H1 (cell line): Measurements from ENCODE around the gene HSD17B1.

Experiments
- ASH2L ChIP-seq: fragments of 200-600, 300-600 bp; sonication (generic); IDR thresholded peaks from one replicate; pipeline ENCODE4 v1.7.1; 2017; ENCODE audit warnings: low read length
- ATF2 ChIP-seq: IDR thresholded peaks from 2 replicates; pipeline ENCODE4 v1.6.1; 2012; ENCODE audit warnings: low read length, inconsistent platforms
- CTCF ChIP-seq, 3 experiments: IDR thresholded peaks; 1 replicate in 2 of 3; 2 replicates in 1 of 3; pipeline versions ENCODE4 v1.5.1 to v1.6.1; 2011; ENCODE audit warnings: low read length in 3 of 3, mild to moderate bottlenecking in 3 of 3, inconsistent platforms in 2 of 3, low read depth in 1 of 3, moderate library complexity in 1 of 3; ENCODE audit not compliant: insufficient read depth in 1 of 3; ENCODE audit errors: control extremely low read depth in 1 of 3
- GTF2F1 ChIP-seq: IDR thresholded peaks from 2 replicates; pipeline ENCODE4 v1.6.1; 2012; ENCODE audit warnings: low read depth, low read length, improper control_type of control experiment, borderline replicate concordance
- POU5F1 ChIP-seq: IDR thresholded peaks from 2 replicates; pipeline ENCODE4 v1.6.1; 2011; ENCODE audit warnings: low read depth, mild to moderate bottlenecking, low read length, moderate library complexity
- SUZ12 ChIP-seq: fragments of 200-600 bp; sonication (generic); IDR thresholded peaks from 2 replicates; pipeline ENCODE4 v1.6.1; 2012; ENCODE audit warnings: mild to moderate bottlenecking, inconsistent platforms, low read length, moderate library complexity, mixed read lengths
- ZNF274 ChIP-seq: IDR thresholded peaks from 2 replicates; pipeline ENCODE4 v1.7.0; 2012; ENCODE audit warnings: low read length, borderline replicate concordance; ENCODE audit errors: extremely low read depth

GRCh38 chr17:42554250-42555121 is 1.8 kb downstream of the HSD17B1 start:
- TF ChIP-seq SUZ12 (no peak), GTF2F1 (no peak), ASH2L (peak; percentile 79), ATF2 (no peak), CTCF (IDR thresholded peaks at IDR 0.05; ENCODE audit: control extremely low read depth in 1 of 3, insufficient read depth in 1 of 3, low read depth in 1 of 3, low read length in 3 of 3) (no peak), ZNF274 (no peak), POU5F1 (no peak)
